ENCODE measurements around the gene TCF4. TPM values are rescaled to one million over a fixed set of nuclear protein-coding genes. Genes with fewer than 3 reads are reported as not detected.

TCF4 gene
- total RNA-seq, 4 donors from 2014 or later = 58.0 to 84.3 (median 68.1) TPM

GRCh38 chr18:55544014-55544413 lies 44.0 kb downstream of the TCF4 start:
- DNase-seq (ENCODE audit: extremely low spot score) = no peak
- TF ChIP-seq POLR2A (IDR thresholded peaks at IDR 0.05; ENCODE audit: low read depth) (no peak), POLR2AphosphoS5 (IDR thresholded peaks at IDR 0.05) (no peak), EP300 (IDR thresholded peaks at IDR 0.05) (no peak)
- WGBS = 73% methylated on average over 1 of the region's 1 CpG
- no peaks in the 10 kb centered on the region for H3K27me3 ChIP-seq
- H3K36me3 ChIP-seq = no peaks in the 10 kb centered on the region
- no peak overlapping the region for H3K27ac ChIP-seq (replicated peaks in 1 of 4)
- intact Hi-C loops (cut with DNase I) = no loop called here
- no peaks in the 10 kb centered on the region for H3K9me3 ChIP-seq
- no peak overlapping the region for H3K4me3 ChIP-seq
- peaks cover 0 to 28% (median 25%) of the 10 kb centered on the region in 4 donors for H3K4me1 ChIP-seq

GRCh38 chr18:55543130-55543704 lies 44.8 kb downstream of the TCF4 start:
- H3K27ac ChIP-seq (replicated peaks in 1 of 4) = no peak overlapping the region

GRCh38 chr18:55541571-55541970 lies 46.4 kb downstream of the TCF4 start:
- Histone ChIP-seq H3K27me3 (no peaks in the 10 kb centered on the region), H3K36me3 (no peaks in the 10 kb centered on the region), H3K9me3 (no peaks in the 10 kb centered on the region), H3K27ac (replicated peaks in 1 of 4) (no peak overlapping the region), H3K4me3 (no peak overlapping the region), H3K4me1 (peaks cover 0 to 6% (median 4%) of the 10 kb centered on the region in 4 donors)
- intact Hi-C loops (cut with DNase I) = no loop called here
- no peak for TF ChIP-seq POLR2AphosphoS5 (IDR thresholded peaks at IDR 0.05)
- no peak for TF ChIP-seq POLR2A (IDR thresholded peaks at IDR 0.05; ENCODE audit: low read depth)
- TF ChIP-seq EP300 (IDR thresholded peaks at IDR 0.05) = no peak
- TF ChIP-seq CTCF (IDR thresholded peaks at IDR 0.05) = no peak
- WGBS = 56% methylated on average over 2 of the region's 2 CpGs
- DNase-seq (ENCODE audit: extremely low spot score) = no peak

More at GRCh38 chr18:55543130-55543704, 44.8 kb downstream of the TCF4 start:
- Histone ChIP-seq H3K4me1 (peaks cover 0 to 23% (median 19%) of the 10 kb centered on the region in 4 donors), H3K27me3 (no peaks in the 10 kb centered on the region), H3K4me3 (no peak overlapping the region), H3K9me3 (no peaks in the 10 kb centered on the region), H3K36me3 (no peaks in the 10 kb centered on the region)
- TF ChIP-seq POLR2A (IDR thresholded peaks at IDR 0.05; ENCODE audit: low read depth) = no peak
- no peak for TF ChIP-seq EP300 (IDR thresholded peaks at IDR 0.05)
- TF ChIP-seq POLR2AphosphoS5 (IDR thresholded peaks at IDR 0.05) = no peak
- no peak for TF ChIP-seq CTCF (IDR thresholded peaks at IDR 0.05)
- WGBS = 87% methylated on average over 2 of the region's 2 CpGs
- DNase-seq (ENCODE audit: extremely low spot score) = no peak
- intact Hi-C loops (cut with DNase I) = no loop called here

GRCh38 chr18:55539240-55539639 lies 48.8 kb downstream of the TCF4 start:
- Histone ChIP-seq H3K27ac (replicated peaks in 1 of 4) (no peak overlapping the region), H3K4me1 (peaks cover 0 to 5% (median 0%) of the 10 kb centered on the region in 4 donors), H3K4me3 (no peak overlapping the region), H3K36me3 (no peaks in the 10 kb centered on the region), H3K9me3 (no peaks in the 10 kb centered on the region), H3K27me3 (no peaks in the 10 kb centered on the region)
- no peak for DNase-seq (ENCODE audit: extremely low spot score)
- intact Hi-C loops (cut with DNase I) = no loop called here
- TF ChIP-seq POLR2AphosphoS5 (IDR thresholded peaks at IDR 0.05) (no peak), POLR2A (IDR thresholded peaks at IDR 0.05; ENCODE audit: low read depth) (no peak), EP300 (IDR thresholded peaks at IDR 0.05) (no peak), CTCF (IDR thresholded peaks at IDR 0.05) (no peak)

GRCh38 chr18:55534996-55535395 lies 53.0 kb downstream of the TCF4 start:
- H3K4me1 ChIP-seq = no peaks in the 10 kb centered on the region
- DNase-seq (ENCODE audit: extremely low spot score) = no peak
- TF ChIP-seq POLR2A (IDR thresholded peaks at IDR 0.05; ENCODE audit: low read depth) (no peak), POLR2AphosphoS5 (IDR thresholded peaks at IDR 0.05) (no peak), CTCF (IDR thresholded peaks at IDR 0.05) (no peak), EP300 (IDR thresholded peaks at IDR 0.05) (no peak)

More at GRCh38 chr18:55534996-55535395, 53.0 kb downstream of the TCF4 start:
- intact Hi-C loops (cut with DNase I) = no loop called here
- H3K9me3 ChIP-seq = no peaks in the 10 kb centered on the region
- no peak overlapping the region for H3K27ac ChIP-seq (replicated peaks in 1 of 4)
- H3K36me3 ChIP-seq = no peaks in the 10 kb centered on the region
- no peaks in the 10 kb centered on the region for H3K27me3 ChIP-seq
- no peak overlapping the region for H3K4me3 ChIP-seq
- WGBS = 71% methylated on average over 4 of the region's 4 CpGs
